Omental fat pad (tissue), 4 donors: Measurements from ENCODE around the gene INTS11. TPM values are rescaled to one million over a fixed set of nuclear protein-coding genes. Genes with fewer than 3 reads are reported as not detected.
"Not testable (repeated sequence)": the region's sequence is repeated elsewhere in the genome, so short reads cannot be mapped to it uniquely, and the experiment has no call there.

ENCODE experiments used
- ATAC-seq: fragments of 150-250 bp; one replicate; pipeline ENCODE4 v1.9.1; 2016; ENCODE audit warnings: mild to moderate bottlenecking, moderate library complexity; ENCODE audit not compliant: low FRiP score
- DNase-seq: peaks from one replicate; pipeline ENCODE4 v3.0.0-alpha.2; 2019; ENCODE audit warnings: low spot score
- CTCF ChIP-seq, 3 donors: fragments of 450-650 bp; IDR thresholded peaks; one replicate each; pipeline ENCODE4 v1.5.1; 2016 to 2017; ENCODE audit warnings: antibody characterized with exemption in 3 of 3, mild to moderate bottlenecking in 3 of 3, moderate library complexity in 2 of 3
- total RNA-seq, 4 donors: library from RNA; depleted of rRNA; stranded (reverse); fragments of >200 nt; gene quantifications; one replicate each; pipeline ENCODE4 v1.1.0, GENCODE V29; 2016

INTS11 gene
- total RNA-seq, 4 donors from 2014 or later: 71.9 to 103 (median 86.2) TPM

GRCh38 chr1:1370771-1371300, 46.4 kb upstream of the INTS11 start:
- ATAC-seq (no peak), DNase-seq (no peak)
- no peak for TF ChIP-seq CTCF (IDR thresholded peaks at IDR 0.05)

GRCh38 chr1:1370094-1370493, 45.6 kb upstream of the INTS11 start:
- DNase-seq: not testable (repeated sequence)

GRCh38 chr1:1367315-1367714, 42.9 kb upstream of the INTS11 start:
- DNase-seq: no peak
- ATAC-seq: no peak
- no peak for TF ChIP-seq CTCF (IDR thresholded peaks at IDR 0.05)

More at GRCh38 chr1:1370094-1370493, 45.6 kb upstream of the INTS11 start:
- ATAC-seq: not testable (repeated sequence)

- no peak for TF ChIP-seq CTCF (IDR thresholded peaks at IDR 0.05)
- ATAC-seq (no peak), DNase-seq (no peak)
Measured at GRCh38 chr1:1366699-1367066, 42.2 kb upstream of the INTS11 start.

GRCh38 chr1:1365875-1366698, 41.6 kb upstream of the INTS11 start:
- TF ChIP-seq CTCF (IDR thresholded peaks at IDR 0.05): no peak
- ATAC-seq (no peak), DNase-seq (no peak)

GRCh38 chr1:1364266-1364665, 39.8 kb upstream of the INTS11 start:
- ATAC-seq (no peak), DNase-seq (no peak)
- TF ChIP-seq CTCF (IDR thresholded peaks at IDR 0.05): no peak

- no peak for DNase-seq
- ATAC-seq: peak; percentile 43
Measured at GRCh38 chr1:1361982-1362423, 37.5 kb upstream of the INTS11 start.

More at GRCh38 chr1:1361982-1362423, 37.5 kb upstream of the INTS11 start:
- TF ChIP-seq CTCF (IDR thresholded peaks at IDR 0.05): no peak
